Measurements from ENCODE around the gene PAPPA2. TPM values are rescaled to one million over a fixed set of nuclear protein-coding genes. Genes with fewer than 3 reads are reported as not detected.
"Not testable (repeated sequence)": the region's sequence is repeated elsewhere in the genome, so short reads cannot be mapped to it uniquely, and the experiment has no call there.

PAPPA2 gene
- total RNA-seq, 1 donor, result 5.8 TPM

DNA sequence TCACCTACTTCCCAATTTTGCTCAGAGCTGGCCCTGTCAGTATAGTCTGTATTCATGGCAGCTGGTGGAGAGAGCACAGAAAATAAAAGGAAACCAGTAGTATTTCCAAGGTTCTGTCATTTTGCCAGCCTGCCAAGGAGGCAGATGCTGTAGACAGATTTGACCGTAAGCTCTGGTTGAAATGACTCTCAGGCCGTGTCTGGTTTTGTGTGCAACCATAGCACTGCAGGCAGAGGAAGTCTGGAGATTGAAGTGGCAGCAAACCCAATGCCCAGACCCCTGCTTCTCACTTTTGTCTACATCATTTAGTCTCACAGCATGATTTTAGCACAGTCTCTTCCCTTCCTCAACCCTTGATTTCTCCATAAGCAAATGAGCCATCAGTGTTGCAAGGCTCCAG lies 291.7 kb downstream of the PAPPA2 start:
- Histone ChIP-seq H3K4me3 (ENCODE audit: insufficient read depth, low read length) (no peak overlapping the region), H4K20me1 (ENCODE audit: insufficient read depth, low read length) (no peaks in the 10 kb centered on the region), H3K4me2 (ENCODE audit: insufficient read depth, low read length) (no peak overlapping the region), H2AFZ (ENCODE audit: low read length) (no peak overlapping the region), H3K9me3 (ENCODE audit: low read depth, low read length) (no peaks in the 10 kb centered on the region), H3K27ac (ENCODE audit: low read depth, low read length) (no peak overlapping the region), H3K27me3 (ENCODE audit: insufficient read depth, low read length) (no peaks in the 10 kb centered on the region), H3K4me1 (ENCODE audit: insufficient read depth, low read length) (no peaks in the 10 kb centered on the region), H3K79me2 (ENCODE audit: insufficient read depth, low read length) (no peaks in the 10 kb centered on the region), H3K36me3 (ENCODE audit: insufficient read depth, low read length) (no peaks in the 10 kb centered on the region)
- DNase-seq (ENCODE audit: insufficient read length, low spot score, missing footprints), result no peak
- TF ChIP-seq, protein P1, sequence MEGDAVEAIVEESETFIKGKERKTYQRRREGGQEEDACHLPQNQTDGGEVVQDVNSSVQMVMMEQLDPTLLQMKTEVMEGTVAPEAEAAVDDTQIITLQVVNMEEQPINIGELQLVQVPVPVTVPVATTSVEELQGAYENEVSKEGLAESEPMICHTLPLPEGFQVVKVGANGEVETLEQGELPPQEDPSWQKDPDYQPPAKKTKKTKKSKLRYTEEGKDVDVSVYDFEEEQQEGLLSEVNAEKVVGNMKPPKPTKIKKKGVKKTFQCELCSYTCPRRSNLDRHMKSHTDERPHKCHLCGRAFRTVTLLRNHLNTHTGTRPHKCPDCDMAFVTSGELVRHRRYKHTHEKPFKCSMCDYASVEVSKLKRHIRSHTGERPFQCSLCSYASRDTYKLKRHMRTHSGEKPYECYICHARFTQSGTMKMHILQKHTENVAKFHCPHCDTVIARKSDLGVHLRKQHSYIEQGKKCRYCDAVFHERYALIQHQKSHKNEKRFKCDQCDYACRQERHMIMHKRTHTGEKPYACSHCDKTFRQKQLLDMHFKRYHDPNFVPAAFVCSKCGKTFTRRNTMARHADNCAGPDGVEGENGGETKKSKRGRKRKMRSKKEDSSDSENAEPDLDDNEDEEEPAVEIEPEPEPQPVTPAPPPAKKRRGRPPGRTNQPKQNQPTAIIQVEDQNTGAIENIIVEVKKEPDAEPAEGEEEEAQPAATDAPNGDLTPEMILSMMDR (IDR thresholded peaks at IDR 0.05; ENCODE audit: extremely low read depth, low read depth, low read length), result no peak

DNA sequence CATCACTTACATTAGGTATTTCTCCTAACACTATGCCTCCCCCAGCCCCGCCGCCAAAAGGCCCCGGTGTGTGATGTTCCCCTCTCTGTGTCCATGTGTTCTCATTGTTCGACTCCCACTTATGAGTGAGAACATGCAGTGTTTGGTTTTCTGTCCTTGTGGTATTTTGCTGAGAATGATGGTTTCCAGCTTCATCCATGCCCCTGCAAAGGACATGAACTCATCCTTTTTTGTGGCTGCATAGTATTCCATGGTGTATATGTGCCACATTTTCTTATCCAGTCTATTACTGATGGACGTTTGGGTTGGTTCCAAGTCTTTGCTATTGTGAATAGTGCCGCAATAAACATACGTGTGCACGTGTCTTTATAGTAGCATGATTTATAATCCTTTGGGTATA lies 293.8 kb downstream of the PAPPA2 start:
- not testable (repeated sequence) for H3K27me3 ChIP-seq (ENCODE audit: insufficient read depth, low read length); H3K79me2 ChIP-seq (ENCODE audit: insufficient read depth, low read length); H4K20me1 ChIP-seq (ENCODE audit: insufficient read depth, low read length); H3K4me2 ChIP-seq (ENCODE audit: insufficient read depth, low read length); H3K4me1 ChIP-seq (ENCODE audit: insufficient read depth, low read length); H3K27ac ChIP-seq (ENCODE audit: low read depth, low read length); H3K9me3 ChIP-seq (ENCODE audit: low read depth, low read length); H3K4me3 ChIP-seq (ENCODE audit: insufficient read depth, low read length); DNase-seq (ENCODE audit: insufficient read length, low spot score, missing footprints); H3K36me3 ChIP-seq (ENCODE audit: insufficient read depth, low read length); H2AFZ ChIP-seq (ENCODE audit: low read length)

DNA sequence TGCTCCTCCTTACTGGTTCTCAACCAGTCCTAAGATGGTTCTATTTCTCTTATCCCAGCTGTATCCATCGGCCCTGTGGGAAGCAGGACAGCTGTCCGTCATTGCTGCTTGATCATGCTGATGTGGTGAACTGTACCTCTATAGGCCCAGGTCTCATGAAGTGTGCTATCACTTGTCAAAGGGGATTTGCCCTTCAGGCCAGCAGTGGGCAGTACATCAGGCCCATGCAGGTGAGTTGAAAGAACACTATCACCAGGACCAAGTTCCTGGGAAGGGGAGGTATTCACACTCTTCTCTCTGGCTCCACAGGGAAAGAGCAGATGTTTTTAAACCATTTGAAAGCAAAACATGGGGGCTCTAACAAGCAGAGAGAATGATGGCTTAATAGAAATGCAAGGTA lies 302.6 kb downstream of the PAPPA2 start:
- Histone ChIP-seq H3K9me3 (ENCODE audit: low read depth, low read length) (no peaks in the 10 kb centered on the region), H3K27me3 (ENCODE audit: insufficient read depth, low read length) (no peaks in the 10 kb centered on the region), H3K27ac (ENCODE audit: low read depth, low read length) (no peak overlapping the region), H3K36me3 (ENCODE audit: insufficient read depth, low read length) (no peaks in the 10 kb centered on the region), H4K20me1 (ENCODE audit: insufficient read depth, low read length) (no peaks in the 10 kb centered on the region), H3K4me1 (ENCODE audit: insufficient read depth, low read length) (no peaks in the 10 kb centered on the region), H2AFZ (ENCODE audit: low read length) (no peak overlapping the region), H3K4me3 (ENCODE audit: insufficient read depth, low read length) (no peak overlapping the region), H3K4me2 (ENCODE audit: insufficient read depth, low read length) (no peak overlapping the region), H3K79me2 (ENCODE audit: insufficient read depth, low read length) (no peaks in the 10 kb centered on the region)
- no peak for DNase-seq (ENCODE audit: insufficient read length, low spot score, missing footprints)
- TF ChIP-seq, protein P1 (IDR thresholded peaks at IDR 0.05; ENCODE audit: extremely low read depth, low read depth, low read length), result no peak

DNA sequence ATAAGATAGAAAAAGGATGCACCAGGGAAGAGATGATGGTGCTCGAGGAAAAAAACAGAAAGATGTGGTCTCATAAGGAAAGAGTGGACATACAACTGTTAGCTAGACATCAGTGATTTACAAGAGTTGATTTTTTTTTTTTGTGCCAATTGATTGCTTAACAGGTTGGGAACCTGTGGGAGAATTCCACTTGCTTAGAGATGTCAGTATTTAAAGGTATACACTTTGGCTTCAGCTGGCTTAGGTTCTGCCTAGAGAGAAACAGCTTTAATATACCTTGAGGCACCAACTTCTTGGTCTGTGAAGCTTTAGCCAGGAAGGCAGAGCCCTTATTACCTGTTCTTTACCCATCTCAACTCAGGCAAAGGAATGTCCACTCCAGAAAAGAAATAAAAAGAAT lies 303.8 kb downstream of the PAPPA2 start:
- no peaks in the 10 kb centered on the region for H3K79me2 ChIP-seq (ENCODE audit: insufficient read depth, low read length)
- no peak overlapping the region for H2AFZ ChIP-seq (ENCODE audit: low read length)
- no peaks in the 10 kb centered on the region for H3K9me3 ChIP-seq (ENCODE audit: low read depth, low read length)
- no peaks in the 10 kb centered on the region for H3K36me3 ChIP-seq (ENCODE audit: insufficient read depth, low read length)
- no peak overlapping the region for H3K4me2 ChIP-seq (ENCODE audit: insufficient read depth, low read length)
- no peaks in the 10 kb centered on the region for H3K27me3 ChIP-seq (ENCODE audit: insufficient read depth, low read length)
- H3K27ac ChIP-seq (ENCODE audit: low read depth, low read length), result no peak overlapping the region
- no peaks in the 10 kb centered on the region for H4K20me1 ChIP-seq (ENCODE audit: insufficient read depth, low read length)
- TF ChIP-seq, protein P1 (IDR thresholded peaks at IDR 0.05; ENCODE audit: extremely low read depth, low read depth, low read length), result no peak
- no peak for DNase-seq (ENCODE audit: insufficient read length, low spot score, missing footprints)
- no peaks in the 10 kb centered on the region for H3K4me1 ChIP-seq (ENCODE audit: insufficient read depth, low read length)
- no peak overlapping the region for H3K4me3 ChIP-seq (ENCODE audit: insufficient read depth, low read length)
